WTC11 (cell line): ENCODE results near the gene FURIN.
"Not testable (repeated sequence)": the region's sequence is repeated elsewhere in the genome, so short reads cannot be mapped to it uniquely, and the experiment has no call there.

ENCODE experiments used
- FOXJ3 ChIP-seq: sonication (generic); formaldehyde crosslinking; IDR thresholded peaks from 2 replicates; pipeline ENCODE4 v1.9.0; 2021; ENCODE audit warnings: missing genetic modification reagents, mild to moderate bottlenecking, borderline replicate concordance
- MYBL2 ChIP-seq: sonication (generic); formaldehyde crosslinking; IDR thresholded peaks from 2 replicates; pipeline ENCODE4 v1.8.1; 2023; ENCODE audit warnings: mild to moderate bottlenecking, moderate library complexity, missing genetic modification reagents
- NFE2L1 ChIP-seq: sonication (generic); formaldehyde crosslinking; IDR thresholded peaks from 2 replicates; pipeline ENCODE4 v1.8.1; 2023; ENCODE audit warnings: missing genetic modification reagents
- NFYB ChIP-seq: sonication (generic); formaldehyde crosslinking; conservative IDR thresholded peaks from 2 replicates; pipeline ENCODE4 v1.8.0; 2022; ENCODE audit warnings: low read depth, missing genetic modification reagents
- TP53 ChIP-seq: sonication (generic); formaldehyde crosslinking; IDR thresholded peaks from 2 replicates; pipeline ENCODE4 v1.8.1; 2023; ENCODE audit warnings: mild to moderate bottlenecking, missing genetic modification reagents
- ZNF121 ChIP-seq: sonication (generic); formaldehyde crosslinking; IDR thresholded peaks from 2 replicates; pipeline ENCODE4 v1.8.0; 2023; ENCODE audit warnings: missing genetic modification reagents
- TF ChIP-seq, protein P1 (sequence below): fragments of 200-600 bp; IDR thresholded peaks from 2 replicates; pipeline ENCODE4 v1.8.0; 2022; ENCODE audit warnings: antibody characterized with exemption
- TF ChIP-seq, protein P2 (sequence below): sonication (generic); formaldehyde crosslinking; IDR thresholded peaks from 2 replicates; pipeline ENCODE4 v1.8.0; 2022; ENCODE audit warnings: mild to moderate bottlenecking, missing genetic modification reagents
- TF ChIP-seq, protein P3 (sequence below): sonication (generic); formaldehyde crosslinking; IDR thresholded peaks from 2 replicates; pipeline ENCODE4 v1.8.1; 2023; ENCODE audit warnings: mild to moderate bottlenecking, missing genetic modification reagents, moderate library complexity

DNA sequence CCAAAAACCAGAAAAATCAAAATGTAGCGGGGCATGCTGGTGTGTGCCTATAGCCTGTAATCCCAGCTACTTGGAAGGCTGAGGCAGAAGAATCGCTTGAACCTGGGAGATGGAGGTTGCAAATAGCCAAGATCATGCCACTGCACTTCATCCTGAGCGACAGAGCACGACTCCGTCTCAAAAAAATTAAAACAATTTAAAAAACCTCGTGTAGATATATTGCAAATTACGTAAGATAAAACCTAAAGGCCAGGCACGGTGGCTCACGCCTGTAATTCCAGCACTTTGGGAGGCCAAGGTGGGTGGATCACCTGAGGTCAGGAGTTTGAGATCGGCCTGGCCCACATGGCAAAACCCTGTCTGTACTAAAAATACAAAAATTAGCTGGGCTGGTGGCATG lies 58.4 kb downstream of the FURIN start:
- TF ChIP-seq, protein P1, sequence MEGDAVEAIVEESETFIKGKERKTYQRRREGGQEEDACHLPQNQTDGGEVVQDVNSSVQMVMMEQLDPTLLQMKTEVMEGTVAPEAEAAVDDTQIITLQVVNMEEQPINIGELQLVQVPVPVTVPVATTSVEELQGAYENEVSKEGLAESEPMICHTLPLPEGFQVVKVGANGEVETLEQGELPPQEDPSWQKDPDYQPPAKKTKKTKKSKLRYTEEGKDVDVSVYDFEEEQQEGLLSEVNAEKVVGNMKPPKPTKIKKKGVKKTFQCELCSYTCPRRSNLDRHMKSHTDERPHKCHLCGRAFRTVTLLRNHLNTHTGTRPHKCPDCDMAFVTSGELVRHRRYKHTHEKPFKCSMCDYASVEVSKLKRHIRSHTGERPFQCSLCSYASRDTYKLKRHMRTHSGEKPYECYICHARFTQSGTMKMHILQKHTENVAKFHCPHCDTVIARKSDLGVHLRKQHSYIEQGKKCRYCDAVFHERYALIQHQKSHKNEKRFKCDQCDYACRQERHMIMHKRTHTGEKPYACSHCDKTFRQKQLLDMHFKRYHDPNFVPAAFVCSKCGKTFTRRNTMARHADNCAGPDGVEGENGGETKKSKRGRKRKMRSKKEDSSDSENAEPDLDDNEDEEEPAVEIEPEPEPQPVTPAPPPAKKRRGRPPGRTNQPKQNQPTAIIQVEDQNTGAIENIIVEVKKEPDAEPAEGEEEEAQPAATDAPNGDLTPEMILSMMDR, result not testable (repeated sequence)
- not testable (repeated sequence) for TF ChIP-seq MYBL2 (CRISPR knock-in tag); NFE2L1; ZNF121 (CRISPR knock-in tag); TP53; FOXJ3 (CRISPR knock-in tag); NFYB
- TF ChIP-seq, protein P2, sequence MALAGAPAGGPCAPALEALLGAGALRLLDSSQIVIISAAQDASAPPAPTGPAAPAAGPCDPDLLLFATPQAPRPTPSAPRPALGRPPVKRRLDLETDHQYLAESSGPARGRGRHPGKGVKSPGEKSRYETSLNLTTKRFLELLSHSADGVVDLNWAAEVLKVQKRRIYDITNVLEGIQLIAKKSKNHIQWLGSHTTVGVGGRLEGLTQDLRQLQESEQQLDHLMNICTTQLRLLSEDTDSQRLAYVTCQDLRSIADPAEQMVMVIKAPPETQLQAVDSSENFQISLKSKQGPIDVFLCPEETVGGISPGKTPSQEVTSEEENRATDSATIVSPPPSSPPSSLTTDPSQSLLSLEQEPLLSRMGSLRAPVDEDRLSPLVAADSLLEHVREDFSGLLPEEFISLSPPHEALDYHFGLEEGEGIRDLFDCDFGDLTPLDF (CRISPR knock-in tag), result not testable (repeated sequence)
- TF ChIP-seq, protein P3, sequence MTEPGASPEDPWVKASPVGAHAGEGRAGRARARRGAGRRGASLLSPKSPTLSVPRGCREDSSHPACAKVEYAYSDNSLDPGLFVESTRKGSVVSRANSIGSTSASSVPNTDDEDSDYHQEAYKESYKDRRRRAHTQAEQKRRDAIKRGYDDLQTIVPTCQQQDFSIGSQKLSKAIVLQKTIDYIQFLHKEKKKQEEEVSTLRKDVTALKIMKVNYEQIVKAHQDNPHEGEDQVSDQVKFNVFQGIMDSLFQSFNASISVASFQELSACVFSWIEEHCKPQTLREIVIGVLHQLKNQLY, result not testable (repeated sequence)
